HCT116 (cell line): ENCODE results near the gene CGB5.
"Not testable (repeated sequence)": the region's sequence is repeated elsewhere in the genome, so short reads cannot be mapped to it uniquely, and the experiment has no call there.

Source experiments
- ATF3 ChIP-seq: IDR thresholded peaks from 2 replicates; pipeline ENCODE4 v1.6.1; 2012
- CEBPB ChIP-seq: IDR thresholded peaks from 2 replicates; pipeline ENCODE4 v1.6.1; 2012; ENCODE audit warnings: low read depth
- CTCF ChIP-seq, 3 experiments: fragments of 200-600 bp in 1 of 3; sonication (generic) in 1 of 3; IDR thresholded peaks in 2 of 3; conservative IDR thresholded peaks in 1 of 3; 2 replicates each; pipeline ENCODE4 v1.5.1; 2012 to 2017; ENCODE audit warnings: low read depth in 2 of 3, low read length in 2 of 3, antibody characterized with exemption in 1 of 3, borderline replicate concordance in 1 of 3, control low read depth in 1 of 3, mild to moderate bottlenecking in 1 of 3, mixed read lengths in 1 of 3, mixed run types in 1 of 3, moderate library complexity in 1 of 3; ENCODE audit not compliant: insufficient read depth in 1 of 3
- EZH2 ChIP-seq: fragments of 200-600 bp; sonication (generic); IDR thresholded peaks from 2 replicates; pipeline ENCODE4 v1.6.1; 2017; ENCODE audit warnings: antibody characterized with exemption, mixed run types
- POLR2A ChIP-seq: IDR thresholded peaks from 2 replicates; pipeline ENCODE4 v1.7.0; 2011; ENCODE audit warnings: borderline replicate concordance; ENCODE audit not compliant: insufficient read depth, insufficient read length; ENCODE audit errors: extremely low read depth
- POLR2AphosphoS5 ChIP-seq: IDR thresholded peaks from 2 replicates; pipeline ENCODE4 v1.6.1; 2011; ENCODE audit warnings: mild to moderate bottlenecking, low read depth, low read length, moderate library complexity
- RAD21 ChIP-seq: IDR thresholded peaks from 2 replicates; pipeline ENCODE4 v1.6.1; 2012; ENCODE audit warnings: low read depth, mild to moderate bottlenecking
- SIN3A ChIP-seq: IDR thresholded peaks from 2 replicates; pipeline ENCODE4 v1.6.1; 2012; ENCODE audit warnings: low read depth
- SP1 ChIP-seq: IDR thresholded peaks from 2 replicates; pipeline ENCODE4 v1.6.1; 2012; ENCODE audit warnings: low read depth
- SRF ChIP-seq: IDR thresholded peaks from 2 replicates; pipeline ENCODE4 v1.6.1; 2012; ENCODE audit warnings: low read depth
- TCF7L2 ChIP-seq: IDR thresholded peaks from 2 replicates; pipeline ENCODE4 v1.7.0; 2011; ENCODE audit warnings: borderline replicate concordance, inconsistent platforms; ENCODE audit not compliant: insufficient read depth, insufficient read length; ENCODE audit errors: extremely low read depth
- YY1 ChIP-seq: IDR thresholded peaks from 2 replicates; pipeline ENCODE4 v1.6.1; 2011; ENCODE audit warnings: low read length, low read depth, moderate library complexity, mild to moderate bottlenecking; ENCODE audit not compliant: insufficient replicate concordance; ENCODE audit errors: extremely low read depth
- ZFX ChIP-seq: fragments of 450-650 bp; IDR thresholded peaks from 2 replicates; pipeline ENCODE4 v1.6.1; 2017
- TF ChIP-seq, protein P1 (sequence below): IDR thresholded peaks from 2 replicates; pipeline ENCODE4 v1.6.1; 2012; ENCODE audit warnings: low read depth

DNA sequence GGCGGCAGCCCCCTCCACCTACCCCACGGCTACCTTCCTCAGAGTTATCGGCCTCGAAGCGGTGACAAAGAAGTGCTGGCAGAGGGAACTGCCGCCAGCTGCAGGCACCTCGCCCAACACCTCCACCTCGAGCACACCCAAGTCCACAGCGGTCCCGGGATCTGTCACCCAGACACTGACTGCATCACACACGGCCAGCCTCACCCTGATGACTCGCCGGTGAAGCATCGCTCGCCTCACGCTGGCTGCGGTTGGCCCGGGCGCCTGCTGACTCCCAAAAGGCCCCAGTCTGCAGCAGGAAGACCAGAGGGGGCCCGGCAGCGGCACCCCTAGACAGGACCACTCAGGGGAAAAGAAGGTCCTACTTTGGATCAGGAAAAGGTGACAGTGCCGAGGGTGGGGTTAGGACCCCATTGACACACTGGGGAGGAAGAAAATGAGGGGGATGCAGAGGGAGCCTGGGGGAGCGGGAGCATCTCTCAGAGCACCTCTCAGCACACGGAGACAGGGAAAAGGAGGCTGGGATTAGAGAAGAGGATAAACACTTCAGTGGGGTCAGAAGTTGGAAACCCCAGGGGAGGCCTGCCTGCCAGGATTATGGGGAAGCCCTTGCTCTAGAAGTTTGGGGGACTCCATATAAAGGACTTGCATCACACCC lies 6.9 kb downstream of the CGB5 start:
- not testable (repeated sequence) for TF ChIP-seq TCF7L2; YY1; CTCF (IDR thresholded peaks at IDR 0.05 in 2 of 3, conservative IDR thresholded peaks at IDR 0.05 in 1 of 3; ENCODE audit: borderline replicate concordance in 1 of 3, insufficient read depth in 1 of 3, low read depth in 2 of 3, low read length in 2 of 3); POLR2A; EZH2; ZFX; POLR2AphosphoS5; SIN3A; ATF3; RAD21; CEBPB; SRF
- TF ChIP-seq, protein P1, sequence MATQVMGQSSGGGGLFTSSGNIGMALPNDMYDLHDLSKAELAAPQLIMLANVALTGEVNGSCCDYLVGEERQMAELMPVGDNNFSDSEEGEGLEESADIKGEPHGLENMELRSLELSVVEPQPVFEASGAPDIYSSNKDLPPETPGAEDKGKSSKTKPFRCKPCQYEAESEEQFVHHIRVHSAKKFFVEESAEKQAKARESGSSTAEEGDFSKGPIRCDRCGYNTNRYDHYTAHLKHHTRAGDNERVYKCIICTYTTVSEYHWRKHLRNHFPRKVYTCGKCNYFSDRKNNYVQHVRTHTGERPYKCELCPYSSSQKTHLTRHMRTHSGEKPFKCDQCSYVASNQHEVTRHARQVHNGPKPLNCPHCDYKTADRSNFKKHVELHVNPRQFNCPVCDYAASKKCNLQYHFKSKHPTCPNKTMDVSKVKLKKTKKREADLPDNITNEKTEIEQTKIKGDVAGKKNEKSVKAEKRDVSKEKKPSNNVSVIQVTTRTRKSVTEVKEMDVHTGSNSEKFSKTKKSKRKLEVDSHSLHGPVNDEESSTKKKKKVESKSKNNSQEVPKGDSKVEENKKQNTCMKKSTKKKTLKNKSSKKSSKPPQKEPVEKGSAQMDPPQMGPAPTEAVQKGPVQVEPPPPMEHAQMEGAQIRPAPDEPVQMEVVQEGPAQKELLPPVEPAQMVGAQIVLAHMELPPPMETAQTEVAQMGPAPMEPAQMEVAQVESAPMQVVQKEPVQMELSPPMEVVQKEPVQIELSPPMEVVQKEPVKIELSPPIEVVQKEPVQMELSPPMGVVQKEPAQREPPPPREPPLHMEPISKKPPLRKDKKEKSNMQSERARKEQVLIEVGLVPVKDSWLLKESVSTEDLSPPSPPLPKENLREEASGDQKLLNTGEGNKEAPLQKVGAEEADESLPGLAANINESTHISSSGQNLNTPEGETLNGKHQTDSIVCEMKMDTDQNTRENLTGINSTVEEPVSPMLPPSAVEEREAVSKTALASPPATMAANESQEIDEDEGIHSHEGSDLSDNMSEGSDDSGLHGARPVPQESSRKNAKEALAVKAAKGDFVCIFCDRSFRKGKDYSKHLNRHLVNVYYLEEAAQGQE: not testable (repeated sequence)
- TF ChIP-seq SP1: peak; percentile 55
